ENCODE results near the gene HMGB1.
"Not testable (repeated sequence)": the region's sequence is repeated elsewhere in the genome, so short reads cannot be mapped to it uniquely, and the experiment has no call there.

HMGB1 gene

DNA sequence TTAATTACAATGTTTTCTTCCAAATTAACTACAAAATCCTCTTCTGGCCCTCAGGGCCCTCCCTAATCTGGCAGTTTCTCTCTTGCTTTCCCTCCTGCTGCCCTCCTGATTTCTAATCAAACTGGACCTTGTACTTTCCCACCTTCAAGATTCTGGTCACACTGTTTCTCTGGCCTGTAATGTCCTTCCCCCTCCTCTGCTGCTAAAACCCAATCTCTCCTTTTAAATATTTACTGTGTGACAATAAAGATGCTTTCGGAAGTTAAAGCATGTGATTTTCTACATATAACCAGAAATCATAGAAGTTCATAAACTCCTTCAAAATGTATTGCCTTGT lies 14.1 kb upstream of the HMGB1 start:
- H3K9me3 Mint-ChIP-seq: no peaks in the 10 kb centered on the region
- no peaks in the 10 kb centered on the region for H3K4me1 Mint-ChIP-seq
- ATAC-seq (no peak), DNase-seq (ENCODE audit: low spot score in 2 of 2) (no peak)
- H3K27ac Mint-ChIP-seq: no peak overlapping the region
- H3K36me3 Mint-ChIP-seq: no peaks in the 10 kb centered on the region
- H3K4me3 Mint-ChIP-seq: no peak overlapping the region

DNA sequence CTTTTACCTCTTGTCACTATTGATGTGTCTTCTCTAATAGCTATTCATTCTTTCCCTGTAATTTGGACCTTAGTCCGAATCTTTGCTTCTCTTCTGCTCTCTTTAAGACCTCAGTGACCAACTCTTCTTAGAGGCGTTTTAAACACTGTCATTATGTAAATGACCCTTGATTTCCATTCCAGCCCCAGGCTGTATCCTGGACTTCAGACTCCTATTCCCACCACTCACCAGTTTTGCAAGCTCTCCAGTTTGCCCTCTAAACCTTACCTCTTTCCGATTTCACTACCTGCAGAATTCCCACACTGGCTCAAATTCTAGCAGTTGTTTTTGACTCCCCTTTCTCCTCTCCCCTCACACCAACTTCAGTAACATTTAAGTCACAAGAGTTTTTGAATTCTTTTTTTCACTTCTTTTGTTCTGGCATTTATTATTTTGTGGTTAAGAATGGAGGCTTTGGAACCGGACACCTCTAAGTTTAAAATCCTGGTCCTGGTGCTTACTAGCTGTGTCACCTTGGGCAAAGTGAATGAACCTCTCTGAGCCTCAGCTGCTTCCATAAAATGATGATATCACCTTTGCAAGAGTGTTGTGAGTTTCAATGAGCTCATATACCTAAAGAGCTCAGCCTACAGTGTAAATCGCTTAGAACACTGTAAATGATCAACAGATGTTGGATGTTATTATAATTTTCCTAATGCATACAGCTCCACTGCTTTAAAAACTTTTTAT lies 13.6 kb upstream of the HMGB1 start:
- Mint-ChIP-seq H3K4me3 (no peak overlapping the region), H3K36me3 (no peaks in the 10 kb centered on the region), H3K9me3 (no peaks in the 10 kb centered on the region), H3K4me1 (no peaks in the 10 kb centered on the region), H3K27ac (no peak overlapping the region)
- DNase-seq (ENCODE audit: low spot score in 2 of 2) (no peak), ATAC-seq (no peak)

DNA sequence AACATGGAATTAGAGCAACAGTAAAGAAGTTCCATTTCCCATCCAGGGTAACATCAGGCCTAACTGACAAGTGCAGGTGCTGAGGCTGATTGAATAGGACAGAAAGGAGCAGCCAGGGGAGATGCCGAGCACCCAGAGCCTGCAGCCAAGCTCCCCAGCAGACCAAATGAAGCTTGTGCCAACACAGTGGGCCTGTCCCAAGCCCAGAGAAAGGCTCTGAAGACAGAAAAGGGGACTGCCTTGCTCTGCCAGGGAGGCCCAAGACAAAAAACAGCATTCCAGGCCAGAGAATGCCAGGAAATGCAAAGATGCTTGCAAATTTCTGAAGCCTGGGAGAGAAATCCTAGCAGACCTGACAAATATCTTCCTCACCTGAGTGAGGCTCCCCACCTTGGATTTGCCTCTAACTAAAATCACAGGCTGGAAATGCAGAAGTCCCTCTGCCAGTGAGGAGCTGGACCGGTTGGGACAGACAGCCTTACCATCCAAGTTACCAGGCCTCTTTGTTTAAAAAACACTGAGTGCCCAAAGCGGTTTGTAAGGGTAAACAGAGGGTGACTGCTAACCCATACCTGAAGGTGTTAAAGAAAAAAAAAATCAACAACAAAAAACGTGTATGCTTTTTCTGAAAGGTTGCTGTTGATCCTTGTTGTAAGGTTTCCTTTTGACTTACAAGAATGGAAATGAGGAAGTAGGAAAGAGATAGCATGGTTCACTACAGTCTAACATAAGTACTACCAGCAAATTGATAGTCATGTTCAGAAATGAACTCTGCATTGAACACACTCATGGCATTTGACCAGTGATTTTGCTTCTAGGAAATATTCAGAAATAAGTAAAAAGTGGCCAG lies 11.8 kb upstream of the HMGB1 start:
- DNase-seq (ENCODE audit: low spot score in 2 of 2): no peak
- Mint-ChIP-seq H3K36me3 (no peaks in the 10 kb centered on the region), H3K4me1 (no peaks in the 10 kb centered on the region), H3K27ac (no peak overlapping the region), H3K4me3 (no peak overlapping the region), H3K9me3 (no peaks in the 10 kb centered on the region)
- no peak for ATAC-seq

DNA sequence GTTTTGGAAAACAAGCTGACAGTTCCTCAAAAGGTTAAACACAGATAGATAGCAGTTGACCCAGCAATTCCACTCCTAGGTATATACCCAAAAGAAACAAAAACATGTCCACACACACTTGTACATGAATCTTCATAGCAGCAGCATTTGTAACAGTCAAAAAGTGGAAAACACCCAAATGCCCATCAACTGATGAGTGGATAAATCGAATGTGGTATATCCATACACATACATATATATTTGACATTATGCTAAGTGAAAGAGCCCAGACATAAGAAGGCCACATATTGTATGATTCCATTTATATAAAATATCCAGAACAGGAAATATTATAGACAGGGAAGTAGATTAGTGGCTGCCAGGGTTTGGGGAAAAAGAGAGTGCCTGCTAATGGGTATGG lies 7.9 kb upstream of the HMGB1 start:
- no peak for DNase-seq (ENCODE audit: low spot score in 2 of 2)
- no peak for ATAC-seq
- Mint-ChIP-seq H3K36me3 (no peaks in the 10 kb centered on the region), H3K4me3 (no peak overlapping the region), H3K27ac (no peak overlapping the region), H3K4me1 (no peaks in the 10 kb centered on the region), H3K9me3 (no peaks in the 10 kb centered on the region)

DNA sequence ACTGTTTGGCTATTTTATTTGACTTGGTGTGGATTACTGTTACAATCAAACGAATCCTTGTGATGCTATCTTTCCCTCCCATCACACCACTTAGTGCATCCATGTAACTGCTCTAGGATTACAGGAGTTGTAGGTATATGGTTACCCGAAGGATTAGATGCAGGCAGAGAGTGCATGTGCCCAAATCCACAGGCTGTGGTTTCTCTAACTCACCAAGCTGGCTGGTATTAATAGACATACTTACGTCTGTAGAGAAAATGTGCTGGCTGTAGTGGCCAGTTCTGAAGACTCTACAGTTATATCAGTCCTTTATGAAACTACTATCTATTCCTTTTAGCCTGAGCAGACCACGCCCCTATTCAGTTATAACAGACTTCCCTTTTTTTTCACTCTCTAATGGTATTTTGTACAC lies 1.1 kb upstream of the HMGB1 start:
- DNase-seq (ENCODE audit: low spot score in 2 of 2): no peak
- peaks cover 25% of the 10 kb centered on the region for H3K4me1 Mint-ChIP-seq
- ATAC-seq: no peak
- H3K27ac Mint-ChIP-seq: peak overlapping the region; percentile 99
- peak overlapping the region; percentile 85 for H3K4me3 Mint-ChIP-seq
- peaks cover 40% of the 10 kb centered on the region for H3K36me3 Mint-ChIP-seq
- H3K9me3 Mint-ChIP-seq: no peaks in the 10 kb centered on the region

DNA sequence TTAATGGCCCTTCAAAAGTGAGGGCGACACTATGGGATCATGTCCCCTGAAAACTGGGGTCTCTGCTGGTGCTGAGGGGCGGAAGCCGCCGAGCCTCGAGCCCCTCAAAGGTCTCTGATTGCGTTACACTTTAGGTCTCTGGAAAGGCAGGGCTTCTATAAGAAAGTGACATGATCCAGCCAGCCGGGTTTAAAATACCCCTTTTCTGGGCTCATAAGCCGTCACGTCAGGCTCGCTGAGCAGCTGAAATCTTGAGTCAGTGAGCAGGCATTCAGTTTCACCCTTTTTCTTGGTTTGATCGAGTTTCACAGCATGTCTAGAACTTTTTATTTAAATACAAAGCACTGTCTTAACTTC lies 600 bp upstream of the HMGB1 start:
- Mint-ChIP-seq H3K27ac (peak overlapping the region; percentile 99), H3K36me3 (peaks cover 45% of the 10 kb centered on the region), H3K4me1 (peaks cover 29% of the 10 kb centered on the region), H3K4me3 (peak overlapping the region; percentile 85), H3K9me3 (no peaks in the 10 kb centered on the region)
- ATAC-seq (no peak), DNase-seq (ENCODE audit: low spot score in 2 of 2) (no peak)

DNA sequence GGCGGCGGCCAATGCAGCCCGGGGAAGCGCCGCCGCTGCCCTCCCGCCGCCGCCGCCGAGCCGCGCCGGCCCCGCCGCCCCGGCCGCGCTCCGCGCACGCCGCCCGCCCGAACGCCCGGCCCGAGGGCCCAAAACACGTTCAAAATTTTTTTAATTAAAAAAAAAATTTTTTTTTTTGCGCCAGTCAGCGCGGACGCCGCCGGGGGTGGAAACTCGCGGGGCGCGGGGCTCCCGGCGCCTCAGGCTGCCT lies 468 bp downstream of the HMGB1 start:
- peak overlapping the region; percentile 99 for H3K27ac Mint-ChIP-seq
- no peak for ATAC-seq
- peaks cover 56% of the 10 kb centered on the region for H3K36me3 Mint-ChIP-seq
- no peak for DNase-seq (ENCODE audit: low spot score in 2 of 2)
- peak overlapping the region; percentile 87 for H3K4me3 Mint-ChIP-seq
- peaks cover 32% of the 10 kb centered on the region for H3K4me1 Mint-ChIP-seq
- H3K9me3 Mint-ChIP-seq: no peaks in the 10 kb centered on the region

DNA sequence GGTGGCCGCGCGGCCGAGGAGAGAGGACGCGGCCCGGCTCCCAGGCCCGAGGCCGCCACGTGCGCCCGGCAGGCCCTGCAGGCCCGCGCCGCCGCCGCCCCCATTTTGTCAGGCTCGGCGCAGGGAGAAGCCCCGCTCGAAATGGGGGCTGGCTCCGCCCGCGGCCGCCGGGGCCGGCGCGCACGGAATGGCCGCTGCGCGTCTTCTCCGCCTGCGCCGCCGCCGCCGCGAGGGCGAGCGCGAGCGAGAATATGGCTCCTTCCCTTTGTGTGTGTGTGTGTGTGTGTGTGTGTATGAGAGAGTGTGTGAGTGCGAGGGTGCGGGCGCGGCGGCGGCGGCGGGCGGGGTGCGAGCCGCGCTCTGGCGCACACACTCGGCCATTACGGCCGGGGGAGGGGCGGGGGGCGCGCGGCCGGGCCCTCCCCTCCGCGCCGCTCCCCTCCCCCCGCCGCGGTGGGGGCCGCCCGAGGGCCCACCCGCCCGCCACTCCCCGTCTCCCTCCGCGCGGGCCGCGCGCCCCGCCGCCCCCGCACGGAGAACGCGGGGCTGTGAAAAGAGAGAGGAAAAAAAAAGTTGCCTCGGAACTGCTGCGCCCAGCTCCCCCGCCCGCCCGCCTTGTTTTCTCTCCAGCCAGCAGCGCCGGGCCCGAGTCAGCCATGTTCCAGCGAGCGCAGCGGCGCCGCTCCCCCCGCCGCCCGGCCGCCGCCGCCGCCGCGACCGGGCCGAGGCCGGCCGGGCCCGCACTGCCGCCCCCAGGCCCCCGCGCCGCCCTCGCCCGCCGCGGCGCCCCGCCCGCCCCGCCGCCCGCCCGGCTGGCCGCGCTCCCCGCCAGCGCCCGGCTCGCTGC lies 1.0 kb downstream of the HMGB1 start:
- peaks cover 32% of the 10 kb centered on the region for H3K4me1 Mint-ChIP-seq
- H3K9me3 Mint-ChIP-seq: no peaks in the 10 kb centered on the region
- peak; percentile 60 for ATAC-seq
- DNase-seq (ENCODE audit: low spot score in 2 of 2): peak; percentile 37 to 86
- H3K36me3 Mint-ChIP-seq: peaks cover 61% of the 10 kb centered on the region
- H3K27ac Mint-ChIP-seq: peak overlapping the region; percentile 98
- peak overlapping the region; percentile 87 for H3K4me3 Mint-ChIP-seq

DNA sequence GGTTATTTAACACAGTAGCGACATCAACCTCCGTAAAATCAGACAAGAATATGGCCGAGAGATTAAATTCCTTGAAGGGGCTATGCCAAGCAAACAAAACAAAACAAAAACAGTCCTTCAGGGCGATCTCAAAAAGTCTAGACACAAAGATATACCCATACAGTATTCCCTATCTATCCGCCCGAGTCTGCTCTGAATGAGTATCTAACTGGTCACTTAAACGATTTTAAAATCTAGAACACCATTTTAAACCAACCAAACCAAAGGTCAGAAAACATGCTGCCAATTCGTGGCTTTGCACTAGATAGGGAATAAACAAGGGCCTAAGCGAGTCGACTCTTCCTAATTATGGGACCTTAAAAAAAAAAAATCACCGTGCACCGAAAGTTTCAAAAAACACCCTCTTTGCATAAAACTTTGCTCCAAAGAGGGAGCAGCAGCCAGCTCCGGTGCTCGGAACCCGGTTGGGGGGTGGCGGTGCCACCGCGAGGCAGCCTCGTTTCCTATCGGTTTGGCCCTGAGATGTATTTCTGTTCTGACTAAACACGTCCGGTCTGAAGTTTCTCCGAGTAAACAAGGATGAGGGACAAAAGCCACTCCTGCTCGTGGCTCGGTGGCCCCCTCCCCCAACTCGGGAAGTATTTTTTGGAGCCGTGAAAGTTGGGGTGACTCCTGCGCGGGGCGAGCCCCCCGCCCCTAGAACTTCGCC lies 1.8 kb downstream of the HMGB1 start:
- H3K27ac Mint-ChIP-seq: peak overlapping the region; percentile 98
- DNase-seq (ENCODE audit: low spot score in 2 of 2) (peak in 1 of 2 donors; percentile 70), ATAC-seq (peak; percentile 62)
- H3K4me3 Mint-ChIP-seq: peak overlapping the region; percentile 87
- no peaks in the 10 kb centered on the region for H3K9me3 Mint-ChIP-seq
- H3K36me3 Mint-ChIP-seq: peaks cover 69% of the 10 kb centered on the region
- H3K4me1 Mint-ChIP-seq: peaks cover 39% of the 10 kb centered on the region

DNA sequence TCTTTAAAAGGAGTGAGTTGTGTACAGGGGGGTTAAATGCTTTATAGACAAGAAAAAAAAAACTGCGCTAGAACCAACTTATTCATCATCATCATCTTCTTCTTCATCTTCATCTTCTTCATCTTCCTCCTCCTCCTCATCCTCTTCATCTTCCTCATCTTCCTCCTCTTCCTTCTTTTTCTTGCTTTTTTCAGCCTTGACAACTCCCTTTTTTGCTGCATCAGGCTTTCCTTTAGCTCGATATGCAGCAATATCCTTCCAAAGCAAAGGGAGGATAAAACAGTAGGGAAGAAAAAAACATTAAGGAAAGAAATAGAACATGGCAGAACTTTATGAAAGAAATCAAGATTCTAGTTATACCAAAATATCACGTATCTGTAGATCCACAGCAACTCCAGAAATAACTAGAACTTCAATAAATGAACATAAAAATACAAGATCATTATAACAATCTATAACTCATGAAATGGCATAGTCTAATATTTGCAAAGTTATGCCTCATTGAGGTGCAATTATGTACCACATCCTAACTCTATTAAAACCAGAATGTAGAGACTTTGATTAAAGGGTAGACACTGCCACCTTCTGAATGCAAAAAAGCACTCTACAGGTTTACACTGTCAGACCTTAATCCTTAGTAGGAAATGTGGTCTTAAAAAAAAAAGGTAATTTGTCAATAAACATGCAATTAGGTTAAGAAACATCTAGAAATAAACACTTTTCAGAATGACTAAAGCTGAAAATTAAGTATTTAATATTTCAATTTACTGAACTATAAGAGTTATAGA lies 4.3 kb downstream of the HMGB1 start:
- DNase-seq (ENCODE audit: low spot score in 2 of 2); ATAC-seq; H3K9me3 Mint-ChIP-seq: not testable (repeated sequence)
- peaks cover 89% of the 10 kb centered on the region for H3K36me3 Mint-ChIP-seq
- peak overlapping the region; percentile 8 for H3K4me3 Mint-ChIP-seq
- peaks cover 34% of the 10 kb centered on the region for H3K4me1 Mint-ChIP-seq
- peak overlapping the region; percentile 88 for H3K27ac Mint-ChIP-seq

DNA sequence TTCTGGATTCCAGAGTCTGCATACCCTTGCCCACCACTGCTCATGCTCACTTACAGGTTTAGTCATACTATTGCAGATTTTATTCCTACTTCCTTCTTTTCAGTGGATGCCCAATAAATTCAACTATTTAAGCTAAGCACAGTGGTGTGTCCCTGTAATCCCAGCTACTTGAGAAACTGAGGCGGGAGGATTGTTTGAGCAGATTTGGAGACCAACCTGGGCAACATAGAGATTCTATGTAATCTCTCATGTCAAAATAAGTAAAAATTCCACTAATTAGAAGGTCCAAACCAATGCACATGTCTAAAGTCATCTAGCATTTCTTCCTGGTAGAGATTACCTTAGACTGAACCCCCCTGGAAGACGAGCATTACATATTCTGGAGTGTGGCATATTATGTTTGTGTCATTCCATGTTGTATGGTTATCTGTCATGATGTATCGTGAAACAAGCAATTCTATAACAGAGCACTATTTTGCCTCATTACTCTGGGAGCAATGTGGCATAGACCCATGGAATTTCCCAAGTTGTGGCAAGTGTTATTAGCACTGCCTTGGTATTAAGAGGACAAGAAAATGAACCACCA lies 8.3 kb downstream of the HMGB1 start:
- Mint-ChIP-seq H3K27ac (peak overlapping the region; percentile 17), H3K36me3 (peaks cover 55% of the 10 kb centered on the region), H3K4me1 (peaks cover 19% of the 10 kb centered on the region), H3K9me3 (no peaks in the 10 kb centered on the region), H3K4me3 (no peak overlapping the region)
- ATAC-seq (no peak), DNase-seq (ENCODE audit: low spot score in 2 of 2) (no peak)

DNA sequence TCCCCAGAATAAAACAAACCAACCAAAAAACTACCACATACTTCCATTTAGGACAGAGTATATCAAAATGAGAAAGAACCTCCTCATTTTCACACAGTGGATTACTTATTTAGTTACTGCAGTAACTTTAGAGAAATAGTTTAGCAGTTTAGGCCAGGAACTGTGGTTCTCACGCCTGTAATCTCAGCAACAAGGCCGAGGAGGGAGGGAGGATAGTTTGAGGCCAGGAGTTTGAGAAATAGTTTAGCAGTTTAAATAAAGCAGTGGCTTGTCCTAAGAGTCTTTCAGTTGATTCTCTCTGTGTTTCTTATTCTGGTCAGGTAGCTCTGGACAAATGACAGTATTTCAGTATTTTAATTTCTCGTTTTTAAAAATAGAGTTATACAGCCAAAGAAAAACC lies 9.4 kb downstream of the HMGB1 start:
- Mint-ChIP-seq H3K36me3 (peaks cover 44% of the 10 kb centered on the region), H3K27ac (peak overlapping the region; percentile 33), H3K4me1 (peaks cover 11% of the 10 kb centered on the region), H3K9me3 (no peaks in the 10 kb centered on the region), H3K4me3 (no peak overlapping the region)
- no peak for DNase-seq (ENCODE audit: low spot score in 2 of 2)
- ATAC-seq: no peak

DNA sequence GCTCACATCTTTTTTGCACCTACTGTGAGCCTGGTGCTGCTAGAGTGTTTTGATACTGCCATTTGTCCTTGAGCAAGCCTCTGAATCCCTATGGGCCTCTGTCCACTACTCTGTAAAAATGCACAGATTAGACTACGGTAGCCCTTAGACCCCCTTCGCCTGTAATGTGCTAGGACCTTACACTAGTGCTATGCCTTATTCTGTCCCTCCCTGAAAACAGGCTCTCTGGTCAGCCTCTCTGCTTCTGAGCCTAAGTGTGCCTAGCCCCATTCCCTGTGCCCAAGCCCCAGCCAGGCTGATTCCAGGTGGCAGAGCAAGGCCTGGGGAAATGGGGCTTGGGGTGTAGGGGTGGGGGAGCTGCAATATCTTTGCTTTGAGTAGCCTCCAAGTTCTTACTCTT lies 10.7 kb downstream of the HMGB1 start:
- DNase-seq (ENCODE audit: low spot score in 2 of 2) (no peak), ATAC-seq (peak; percentile 32)
- H3K4me3 Mint-ChIP-seq: no peak overlapping the region
- peaks cover 31% of the 10 kb centered on the region for H3K36me3 Mint-ChIP-seq
- peaks cover 8% of the 10 kb centered on the region for H3K4me1 Mint-ChIP-seq
- no peaks in the 10 kb centered on the region for H3K9me3 Mint-ChIP-seq
- peak overlapping the region; percentile 52 for H3K27ac Mint-ChIP-seq

DNA sequence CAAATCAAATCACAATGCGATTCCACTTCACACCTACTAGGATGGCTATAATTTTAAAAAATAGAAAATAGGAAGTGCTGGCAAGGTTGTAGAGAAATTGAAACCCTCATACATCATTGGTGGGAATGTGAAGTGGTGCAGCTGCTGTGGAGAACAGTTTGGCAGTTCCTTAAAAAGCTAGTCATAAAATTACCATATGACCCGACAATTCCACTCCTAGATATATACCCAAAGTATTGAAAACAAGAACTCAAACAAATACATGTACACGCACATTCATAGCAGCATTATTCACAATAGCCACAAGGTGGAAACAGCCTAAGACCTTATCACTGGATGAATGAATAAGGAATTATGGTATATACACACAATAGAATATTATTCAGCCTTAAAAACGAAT lies 12.0 kb downstream of the HMGB1 start:
- Mint-ChIP-seq H3K36me3 (peaks cover 18% of the 10 kb centered on the region), H3K4me3 (no peak overlapping the region), H3K9me3 (no peaks in the 10 kb centered on the region), H3K27ac (no peak overlapping the region), H3K4me1 (no peaks in the 10 kb centered on the region)
- ATAC-seq: peak; percentile 63
- DNase-seq (ENCODE audit: low spot score in 2 of 2): no peak

All from stimulated activated effector memory CD8-positive, alpha-beta T cell treated with anti-CD3 and anti-CD28 coated beads, Interleukin-12 subunit alpha, Interleukin-12 subunit beta, amount 100 ng/mL, for 72 hours (primary cell).